Hematopoietic multipotent progenitor cell treated with erythropoietin and hydrocortisone succinate and interleukin-3 and kit ligand, for 6 days (in vitro differentiated cells): ENCODE measurements around the gene AMER1.

Experiments
- DNase-seq: peaks from one replicate; pipeline ENCODE4 v3.0.0-alpha.2; 2015

AMER1 gene

GRCh38 chrX:64182208-64182607 is 23.3 kb downstream of the AMER1 start:
- no peak for DNase-seq

GRCh38 chrX:64176876-64177275 is 28.6 kb downstream of the AMER1 start:
- no peak for DNase-seq

- no peak for DNase-seq
Measured at GRCh38 chrX:64169988-64170387, 35.5 kb downstream of the AMER1 start.

GRCh38 chrX:64152857-64153256 is 52.7 kb downstream of the AMER1 start:
- DNase-seq: no peak

DNA sequence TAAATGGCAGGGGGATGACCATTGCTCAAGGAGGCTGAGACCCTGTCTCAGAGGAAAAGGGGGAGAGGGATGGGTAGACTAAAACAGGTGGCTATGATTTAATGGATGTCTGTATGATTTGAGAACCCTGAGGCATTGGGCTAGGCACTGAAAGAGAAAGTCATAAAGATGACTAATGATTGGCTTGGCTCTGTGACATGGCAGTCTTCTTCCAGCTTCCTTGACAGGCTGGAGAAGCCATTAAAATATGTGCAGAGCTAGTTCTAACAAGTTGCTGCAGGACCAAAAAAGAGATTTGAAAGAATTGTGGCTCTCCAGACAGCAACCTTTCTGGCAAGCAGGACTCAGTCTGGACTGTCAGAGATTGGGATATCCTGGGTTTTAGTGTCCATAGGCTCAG is 53.6 kb downstream of the AMER1 start:
- DNase-seq: no peak

DNA sequence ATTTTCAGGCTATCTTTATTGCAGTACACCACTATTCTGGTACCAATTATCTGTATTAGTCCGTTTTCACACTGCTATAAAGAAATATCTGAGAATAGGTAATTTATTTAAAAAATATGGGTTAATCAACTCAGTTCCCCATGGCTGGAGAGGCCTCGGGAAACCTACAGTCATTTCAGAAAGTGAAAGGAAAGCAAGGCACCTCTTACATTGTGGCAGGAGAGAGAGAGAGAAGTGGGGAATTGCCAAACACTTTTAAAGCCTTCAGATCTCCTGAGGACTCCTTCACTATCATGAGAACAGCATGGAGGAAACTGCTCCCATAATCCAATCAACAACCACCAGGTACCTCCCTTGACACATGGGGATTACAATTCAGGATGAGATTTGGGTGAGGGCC is 54.7 kb downstream of the AMER1 start:
- DNase-seq: no peak
